ENCODE results near the gene NACA2. TPM values are rescaled to one million over a fixed set of nuclear protein-coding genes. Genes with fewer than 3 reads are reported as not detected.
A peak's percentile ranks its signal among the peaks of the same experiment; 100 is the strongest.

Gene NACA2
- total and polyA plus RNA-seq, 2 of the 13 experiments (the other 11 are each of a cell fraction or from before 2014, with no cell fraction given) = 0.21 TPM; not detected in 1

DNA sequence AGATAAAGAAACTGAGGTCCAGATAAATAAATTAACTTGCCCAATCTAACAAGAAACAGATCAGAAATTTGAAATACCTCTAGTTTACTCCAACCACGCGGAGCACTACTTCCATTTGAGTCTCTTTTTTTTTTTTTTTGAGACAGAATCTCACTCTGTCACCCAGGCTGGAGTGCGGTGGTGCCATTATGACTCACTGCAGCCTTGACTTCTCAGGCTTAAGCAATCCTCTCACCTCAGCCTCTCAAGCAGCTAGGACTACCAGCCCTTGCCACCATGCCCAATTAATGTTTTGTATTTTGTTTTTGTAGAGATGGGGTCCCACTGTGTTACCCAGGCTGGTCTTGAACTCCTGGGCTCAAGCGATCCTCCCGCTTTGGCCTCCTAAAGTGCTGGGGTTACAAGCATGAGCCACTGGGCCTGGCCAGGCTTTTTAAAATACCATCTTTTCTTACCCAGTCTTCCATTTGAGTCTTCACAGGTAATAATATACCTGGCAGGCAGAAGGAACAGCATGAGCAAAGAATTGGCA, 3.3 kb upstream of the NACA2 start:
- intact Hi-C loops (cut with micrococcal nuclease; ENCODE audit: unreplicated experiment) = no loop called here
- Histone ChIP-seq H3K36me3 (replicated peaks in 1 of 2; ENCODE audit: control insufficient read depth in 1 of 2, insufficient read depth in 2 of 2, low read length in 2 of 2) (no peaks in the 10 kb centered on the region), H3K27me3 (ENCODE audit: control insufficient read depth in 1 of 2, insufficient read depth in 2 of 2, low read length in 2 of 2) (peaks cover 0 to 7% of the 10 kb centered on the region in 2 experiments; a peak in 2 of 5 replicates), H3K27ac (ENCODE audit: extremely low read length, insufficient read depth, low read length) (no peak overlapping the region), H3K4me2 (ENCODE audit: low read depth, low read length) (no peak overlapping the region), H3K9me3 (ENCODE audit: low read length) (no peaks in the 10 kb centered on the region), H2AFZ (ENCODE audit: low read length) (no peak overlapping the region), H3K9ac (ENCODE audit: insufficient read depth, low read depth, low read length) (no peak overlapping the region), H3K4me1 (ENCODE audit: insufficient read depth, low read length) (no peaks in the 10 kb centered on the region), H3K4me3 (replicated peaks in 1 of 3; ENCODE audit: insufficient read depth in 1 of 3, low read depth in 2 of 3, low read length in 3 of 3) (no peak overlapping the region), H3K79me2 (ENCODE audit: insufficient read depth, low read length) (no peaks in the 10 kb centered on the region), H4K20me1 (ENCODE audit: insufficient read depth, low read length) (no peaks in the 10 kb centered on the region)
- no peak for DNase-seq (ENCODE audit: low spot score)
- no peak for FAIRE-seq
- TF ChIP-seq SETDB1 (CRISPR knock-in tag; IDR thresholded peaks at IDR 0.05; ENCODE audit: borderline replicate concordance) (no peak), CEBPB (IDR thresholded peaks at IDR 0.05; ENCODE audit: borderline replicate concordance, low read depth, low read length) (peak; percentile 37; the same call in 1 of the 2 replicates), ZNF367 (CRISPR knock-in tag; IDR thresholded peaks at IDR 0.05; ENCODE audit: borderline replicate concordance) (no peak), FOSL2 (CRISPR knock-in tag; IDR thresholded peaks at IDR 0.05) (peak; percentile 59), ISX (CRISPR knock-in tag; conservative IDR thresholded peaks at IDR 0.05) (no peak)
- no TSS peak for BruUV-seq (replicated peaks)
- ChIA-PET CTCF (ENCODE audit: low intra/inter-chr PET ratio, low total read pairs) (no interaction called here), POLR2A (no interaction called here)
- in situ Hi-C loops (cut with HindIII; ENCODE audit: extremely low pct_ligation_motif_present, low pct_unique_long_range_greater_than_20kb) = no loop called here
- no peak; the same call in 2 of the 3 replicates for ATAC-seq
- 67% methylated on average over 5 of the region's 5 CpGs for WGBS (ENCODE audit: low lambda C conversion rate)

DNA sequence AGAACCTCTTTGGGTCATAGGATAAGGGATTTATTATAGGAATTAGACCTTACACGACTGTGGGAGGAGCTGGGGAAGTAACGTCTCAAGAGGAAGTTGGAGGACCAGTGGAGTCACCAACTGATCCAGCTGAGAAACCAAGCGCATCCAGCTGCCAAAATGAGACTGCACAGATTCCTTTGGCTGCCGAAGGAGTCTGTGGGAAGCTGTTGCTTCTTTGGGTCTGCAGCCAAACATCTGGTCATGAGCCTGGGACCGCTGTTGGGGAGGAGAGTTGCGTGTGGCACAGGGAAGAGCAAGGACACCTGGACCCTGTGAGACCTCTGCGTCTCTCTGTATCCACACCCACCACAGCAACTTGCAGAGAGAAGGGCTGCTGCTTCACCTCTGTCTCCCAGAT, 2.4 kb upstream of the NACA2 start:
- Histone ChIP-seq H3K9ac (ENCODE audit: insufficient read depth, low read depth, low read length) (no peak overlapping the region), H3K79me2 (ENCODE audit: insufficient read depth, low read length) (no peaks in the 10 kb centered on the region), H3K27ac (ENCODE audit: extremely low read length, insufficient read depth, low read length) (no peak overlapping the region), H3K9me3 (ENCODE audit: low read length) (no peaks in the 10 kb centered on the region), H3K4me3 (replicated peaks in 1 of 3; ENCODE audit: insufficient read depth in 1 of 3, low read depth in 2 of 3, low read length in 3 of 3) (no peak overlapping the region), H2AFZ (ENCODE audit: low read length) (no peak overlapping the region), H3K27me3 (ENCODE audit: control insufficient read depth in 1 of 2, insufficient read depth in 2 of 2, low read length in 2 of 2) (peaks cover 0 to 7% of the 10 kb centered on the region in 2 experiments; a peak in 2 of 5 replicates), H3K4me2 (ENCODE audit: low read depth, low read length) (no peak overlapping the region), H4K20me1 (ENCODE audit: insufficient read depth, low read length) (no peaks in the 10 kb centered on the region), H3K4me1 (ENCODE audit: insufficient read depth, low read length) (peaks cover under 1% of the 10 kb centered on the region; the same call in 1 of the 2 replicates), H3K36me3 (replicated peaks in 1 of 2; ENCODE audit: control insufficient read depth in 1 of 2, insufficient read depth in 2 of 2, low read length in 2 of 2) (no peaks in the 10 kb centered on the region)
- in situ Hi-C loops (cut with HindIII; ENCODE audit: extremely low pct_ligation_motif_present, low pct_unique_long_range_greater_than_20kb) (no loop called here), intact Hi-C loops (cut with micrococcal nuclease; ENCODE audit: unreplicated experiment) (no loop called here)
- ATAC-seq (no peak), FAIRE-seq (no peak), DNase-seq (ENCODE audit: low spot score) (no peak)
- no TSS peak for BruUV-seq (replicated peaks)
- 47% methylated on average over 7 of the region's 7 CpGs for WGBS (ENCODE audit: low lambda C conversion rate)
- ChIA-PET CTCF (ENCODE audit: low intra/inter-chr PET ratio, low total read pairs) (no interaction called here), POLR2A (no interaction called here)
- TF ChIP-seq, protein P1, sequence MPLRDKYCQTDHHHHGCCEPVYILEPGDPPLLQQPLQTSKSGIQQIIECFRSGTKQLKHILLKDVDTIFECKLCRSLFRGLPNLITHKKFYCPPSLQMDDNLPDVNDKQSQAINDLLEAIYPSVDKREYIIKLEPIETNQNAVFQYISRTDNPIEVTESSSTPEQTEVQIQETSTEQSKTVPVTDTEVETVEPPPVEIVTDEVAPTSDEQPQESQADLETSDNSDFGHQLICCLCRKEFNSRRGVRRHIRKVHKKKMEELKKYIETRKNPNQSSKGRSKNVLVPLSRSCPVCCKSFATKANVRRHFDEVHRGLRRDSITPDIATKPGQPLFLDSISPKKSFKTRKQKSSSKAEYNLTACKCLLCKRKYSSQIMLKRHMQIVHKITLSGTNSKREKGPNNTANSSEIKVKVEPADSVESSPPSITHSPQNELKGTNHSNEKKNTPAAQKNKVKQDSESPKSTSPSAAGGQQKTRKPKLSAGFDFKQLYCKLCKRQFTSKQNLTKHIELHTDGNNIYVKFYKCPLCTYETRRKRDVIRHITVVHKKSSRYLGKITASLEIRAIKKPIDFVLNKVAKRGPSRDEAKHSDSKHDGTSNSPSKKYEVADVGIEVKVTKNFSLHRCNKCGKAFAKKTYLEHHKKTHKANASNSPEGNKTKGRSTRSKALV (CRISPR knock-in tag; IDR thresholded peaks at IDR 0.05) = no peak
- TF ChIP-seq POGK (CRISPR knock-in tag; conservative IDR thresholded peaks at IDR 0.05) = no peak
- no peak for TF ChIP-seq ZNF546 (CRISPR knock-in tag; conservative IDR thresholded peaks at IDR 0.05)
- TF ChIP-seq ZNF317 (CRISPR knock-in tag; IDR thresholded peaks at IDR 0.05) = no peak
- no peak for TF ChIP-seq ATF7 (IDR thresholded peaks at IDR 0.05)
- no peak for TF ChIP-seq ATF7 (CRISPR knock-in tag; IDR thresholded peaks at IDR 0.05)
- no peak for TF ChIP-seq HDAC2 (CRISPR knock-in tag; IDR thresholded peaks at IDR 0.05)
- no peak for TF ChIP-seq PCBP1 (IDR thresholded peaks at IDR 0.05; ENCODE audit: borderline replicate concordance, low read depth, low read length)
- no peak for TF ChIP-seq SIX4 (CRISPR knock-in tag; IDR thresholded peaks at IDR 0.05)
- TF ChIP-seq TCF7L2 (IDR thresholded peaks at IDR 0.05; ENCODE audit: low read depth, low read length) = no peak
- no peak for TF ChIP-seq ZNF629 (CRISPR knock-in tag; conservative IDR thresholded peaks at IDR 0.05)
- TF ChIP-seq KDM6A (CRISPR knock-in tag; IDR thresholded peaks at IDR 0.05; ENCODE audit: low read depth) = no peak
- no peak for TF ChIP-seq ZNF713 (CRISPR knock-in tag; IDR thresholded peaks at IDR 0.05)

Measured in HepG2 (cell line).